SK-N-MC (cell line): ENCODE data around the gene UCHL5.
"Not testable (repeated sequence)": the region's sequence is repeated elsewhere in the genome, so short reads cannot be mapped to it uniquely, and the experiment has no call there.

ENCODE experiments used
- DNase-seq: peaks from one replicate; pipeline ENCODE4 v3.0.0-alpha.2; 2011; ENCODE audit warnings: low read depth, low spot score
- H3K27ac ChIP-seq: fragments of 200-600 bp; sonication (generic); 2 replicates; pipeline ENCODE4 v1.5.1; 2016; ENCODE audit warnings: mixed run types
- H3K36me3 ChIP-seq: fragments of 200-600 bp; sonication (generic); 2 replicates; pipeline ENCODE4 v1.6.1; 2017; ENCODE audit warnings: antibody characterized with exemption, low read length, mixed read lengths; ENCODE audit not compliant: insufficient read depth
- H3K4me3 ChIP-seq: fragments of 200-600 bp; sonication (generic); 2 replicates; pipeline ENCODE4 v1.5.1; 2016
- H3K9ac ChIP-seq: fragments of 200-600 bp; sonication (generic); 2 replicates; pipeline ENCODE4 v1.8.0; 2017; ENCODE audit warnings: mixed run types, mixed read lengths; ENCODE audit not compliant: insufficient read length
- H3K9me3 ChIP-seq: fragments of 200-600 bp; sonication (generic); 2 replicates; pipeline ENCODE4 v1.6.1; 2017; ENCODE audit warnings: low read depth, mild to moderate bottlenecking, antibody characterized with exemption, low read length, moderate library complexity, mixed read lengths
- EZH2 ChIP-seq: fragments of 200-600 bp; sonication (generic); IDR thresholded peaks from one replicate; pipeline ENCODE4 v1.6.1; 2017; ENCODE audit warnings: antibody characterized with exemption
- FOXP2 ChIP-seq: optimal IDR thresholded peaks from 2 replicates; pipeline ENCODE3; 2011; ENCODE audit warnings: mild to moderate bottlenecking, moderate library complexity; ENCODE audit not compliant: insufficient read depth; ENCODE audit errors: extremely low read length, control extremely low read depth
- POLR2AphosphoS5 ChIP-seq: IDR thresholded peaks from 2 replicates; pipeline ENCODE4 v1.6.1; 2012; ENCODE audit warnings: mild to moderate bottlenecking, low read depth, low read length, borderline replicate concordance

The UCHL5 gene

GRCh38 chr1:193060115-193060403 lies 899 bp upstream of the UCHL5 start:
- peak overlapping the region; percentile 92 for H3K27ac ChIP-seq
- no peak for TF ChIP-seq FOXP2
- TF ChIP-seq EZH2 = no peak
- no peak for TF ChIP-seq POLR2AphosphoS5
- peaks cover 16% of the 10 kb centered on the region for H3K36me3 ChIP-seq
- H3K9ac ChIP-seq = peak overlapping the region; percentile 98
- 0 out of 2 replicates have a peak, but pooled peaks cover 2% of the 10 kb centered on the region for H3K9me3 ChIP-seq
- H3K4me3 ChIP-seq = peak overlapping the region; percentile 95
- no peak for DNase-seq

GRCh38 chr1:193058529-193059281 lies 455 bp downstream of the UCHL5 start:
- Histone ChIP-seq H3K9ac (peak overlapping the region; percentile 98), H3K36me3 (peaks cover 25% of the 10 kb centered on the region), H3K9me3 (0 out of 2 replicates have a peak, but pooled peaks cover 2% of the 10 kb centered on the region), H3K4me3 (peak overlapping the region; percentile 95), H3K27ac (peak overlapping the region; percentile 92)
- TF ChIP-seq FOXP2 = no peak
- no peak for TF ChIP-seq EZH2
- TF ChIP-seq POLR2AphosphoS5 = peak; percentile 56; the same call in 1 of the 2 replicates
- no peak for DNase-seq

GRCh38 chr1:193054169-193054675 lies 4.9 kb downstream of the UCHL5 start:
- Histone ChIP-seq H3K9me3 (no peaks in the 10 kb centered on the region), H3K9ac (no peak overlapping the region), H3K27ac (no peak overlapping the region), H3K36me3 (peaks cover 33% of the 10 kb centered on the region), H3K4me3 (no peak overlapping the region)
- DNase-seq = no peak
- TF ChIP-seq POLR2AphosphoS5 (no peak), EZH2 (no peak), FOXP2 (no peak)

- H3K27ac ChIP-seq = peak overlapping the region; percentile 15; the same call in 1 of the 2 replicates
- H3K9me3 ChIP-seq, DNase-seq, H3K9ac ChIP-seq, H3K4me3 ChIP-seq: not testable (repeated sequence)
- H3K36me3 ChIP-seq = peaks cover 64% of the 10 kb centered on the region
Observed at GRCh38 chr1:193048913-193049312, 10.2 kb downstream of the UCHL5 start.

GRCh38 chr1:193042766-193043691 lies 16.1 kb downstream of the UCHL5 start:
- no peak for DNase-seq
- TF ChIP-seq EZH2 = no peak
- no peak for TF ChIP-seq POLR2AphosphoS5
- Histone ChIP-seq H3K9ac (no peak overlapping the region), H3K36me3 (peaks cover 73% of the 10 kb centered on the region), H3K9me3 (no peaks in the 10 kb centered on the region), H3K27ac (no peak overlapping the region), H3K4me3 (no peak overlapping the region)

GRCh38 chr1:193040011-193040410 lies 19.1 kb downstream of the UCHL5 start:
- H3K9ac ChIP-seq = no peak overlapping the region
- H3K9me3 ChIP-seq = 0 out of 2 replicates have a peak, but pooled peaks cover 8% of the 10 kb centered on the region
- H3K36me3 ChIP-seq = peaks cover 76% of the 10 kb centered on the region
- TF ChIP-seq FOXP2 (no peak), POLR2AphosphoS5 (no peak), EZH2 (no peak)
- no peak overlapping the region for H3K27ac ChIP-seq
- H3K4me3 ChIP-seq = no peak overlapping the region
- no peak for DNase-seq

- TF ChIP-seq EZH2 (no peak), POLR2AphosphoS5 (no peak), FOXP2 (no peak)
- peaks cover 69% of the 10 kb centered on the region for H3K36me3 ChIP-seq
- DNase-seq = no peak
- peaks cover 12% of the 10 kb centered on the region; the same call in 1 of the 2 replicates for H3K9me3 ChIP-seq
- no peak overlapping the region for H3K4me3 ChIP-seq
- no peak overlapping the region for H3K9ac ChIP-seq
- no peak overlapping the region for H3K27ac ChIP-seq
Observed at GRCh38 chr1:193036337-193037047, 22.7 kb downstream of the UCHL5 start.

- no peak overlapping the region for H3K4me3 ChIP-seq
- no peak for DNase-seq
- no peak overlapping the region for H3K9ac ChIP-seq
- no peak overlapping the region for H3K27ac ChIP-seq
- TF ChIP-seq FOXP2 (no peak), POLR2AphosphoS5 (no peak), EZH2 (no peak)
- peaks cover 12% of the 10 kb centered on the region; the same call in 1 of the 2 replicates for H3K9me3 ChIP-seq
- H3K36me3 ChIP-seq = peaks cover 53% of the 10 kb centered on the region
Observed at GRCh38 chr1:193033610-193034009, 25.6 kb downstream of the UCHL5 start.

- Histone ChIP-seq H3K9me3 (peaks cover 12% of the 10 kb centered on the region; the same call in 1 of the 2 replicates), H3K36me3 (peaks cover 52% of the 10 kb centered on the region)
- not testable (repeated sequence) for DNase-seq, H3K27ac ChIP-seq, H3K4me3 ChIP-seq, H3K9ac ChIP-seq
Observed at GRCh38 chr1:193032643-193033427, 26.3 kb downstream of the UCHL5 start.
